ENCODE measurements around the gene EEF1AKMT3. TPM values are rescaled to one million over a fixed set of nuclear protein-coding genes. Genes with fewer than 3 reads are reported as not detected.
A peak's percentile ranks its signal among the peaks of the same experiment; 100 is the strongest.

EEF1AKMT3 gene
- total RNA-seq, 2 donors from 2014 or later = 3.7 to 5.8 TPM

GRCh38 chr12:57734591-57734990 lies 37.8 kb upstream of the EEF1AKMT3 start:
- H3K9ac ChIP-seq (ENCODE audit: extremely low read depth, low read length, poor library complexity, severe bottlenecking) = no peak overlapping the region
- no peak overlapping the region for H3K27ac Mint-ChIP-seq
- no peak overlapping the region for H3K4me3 ChIP-seq (ENCODE audit: low read length)
- 80 to 85% methylated on average over 4 of the region's 4 CpGs for WGBS, 2 experiments (ENCODE audit: insufficient coverage in 1 of 2, insufficient read length in 1 of 2)
- no peaks in the 10 kb centered on the region for H3K4me1 ChIP-seq (ENCODE audit: control insufficient read depth, insufficient read depth, low read length)
- no peaks in the 10 kb centered on the region for H3K9me3 Mint-ChIP-seq
- H3K27ac ChIP-seq (ENCODE audit: low read depth, low read length) = no peak overlapping the region
- no peak for DNase-seq
- H3K4me1 Mint-ChIP-seq = peaks cover 8% of the 10 kb centered on the region
- no peaks in the 10 kb centered on the region for H3K9me3 ChIP-seq (ENCODE audit: control insufficient read depth, low read length)
- peaks cover 94% of the 10 kb centered on the region for H3K27me3 Mint-ChIP-seq (ENCODE audit: insufficient read depth)
- H3K27me3 ChIP-seq (ENCODE audit: control insufficient read depth, insufficient read depth, low read length, poor library complexity, severe bottlenecking) = peaks cover 100% of the 10 kb centered on the region
- no peak overlapping the region for H3K4me3 Mint-ChIP-seq
- no peaks in the 10 kb centered on the region for H3K36me3 ChIP-seq (ENCODE audit: control insufficient read depth, insufficient read depth, low read length)
- H3K36me3 Mint-ChIP-seq (ENCODE audit: low read depth) = no peaks in the 10 kb centered on the region
- no peak for TF ChIP-seq CTCF (conservative IDR thresholded peaks at IDR 0.05)

DNA sequence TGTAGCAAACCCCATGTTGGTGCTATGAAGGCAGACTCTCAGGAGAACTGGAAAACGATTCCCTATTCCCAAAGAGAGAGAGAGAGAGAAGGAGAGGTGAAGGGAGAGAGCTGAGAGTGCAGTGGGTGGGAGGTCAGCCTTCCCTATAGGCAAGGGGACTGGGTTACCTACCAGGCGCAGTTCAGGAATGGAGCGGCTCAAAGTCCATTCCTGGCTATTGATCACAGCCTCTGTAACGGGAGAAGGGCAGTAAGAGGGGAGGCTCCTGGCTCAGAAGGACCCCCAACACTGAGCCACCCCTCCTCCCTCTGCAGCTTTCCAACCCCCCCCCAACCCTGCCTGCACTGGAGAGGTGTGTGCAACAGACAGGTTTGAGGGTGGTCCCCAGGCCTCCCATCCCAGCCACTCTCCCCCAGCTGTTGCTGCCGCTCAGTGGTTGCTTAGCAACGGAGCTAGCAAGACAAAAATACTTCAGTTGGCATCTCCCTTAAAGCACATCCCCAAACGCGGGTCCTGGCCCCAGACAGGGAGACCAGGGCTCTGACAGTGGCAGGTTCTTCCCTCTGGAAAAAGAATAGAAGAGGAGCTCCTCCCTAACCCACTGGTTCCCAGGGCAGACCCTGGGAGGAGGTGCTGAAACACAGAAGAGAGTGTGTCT lies 37.1 kb upstream of the EEF1AKMT3 start:
- H3K27me3 Mint-ChIP-seq (ENCODE audit: insufficient read depth) = peaks cover 94% of the 10 kb centered on the region
- H3K27ac Mint-ChIP-seq = no peak overlapping the region
- no peaks in the 10 kb centered on the region for H3K9me3 Mint-ChIP-seq
- peaks cover 8% of the 10 kb centered on the region for H3K4me1 Mint-ChIP-seq
- no peaks in the 10 kb centered on the region for H3K4me1 ChIP-seq (ENCODE audit: control insufficient read depth, insufficient read depth, low read length)
- H3K4me3 ChIP-seq (ENCODE audit: low read length) = no peak overlapping the region
- no peaks in the 10 kb centered on the region for H3K9me3 ChIP-seq (ENCODE audit: control insufficient read depth, low read length)
- no peak for DNase-seq
- H3K36me3 Mint-ChIP-seq (ENCODE audit: low read depth) = no peaks in the 10 kb centered on the region
- peaks cover 100% of the 10 kb centered on the region for H3K27me3 ChIP-seq (ENCODE audit: control insufficient read depth, insufficient read depth, low read length, poor library complexity, severe bottlenecking)
- H3K27ac ChIP-seq (ENCODE audit: low read depth, low read length) = no peak overlapping the region
- no peak overlapping the region for H3K9ac ChIP-seq (ENCODE audit: extremely low read depth, low read length, poor library complexity, severe bottlenecking)
- WGBS, 2 experiments (ENCODE audit: insufficient coverage in 1 of 2, insufficient read length in 1 of 2) = 0 to 21% methylated on average over 2 to 8 of the region's 8 CpGs
- TF ChIP-seq CTCF (conservative IDR thresholded peaks at IDR 0.05) = no peak
- no peak overlapping the region for H3K4me3 Mint-ChIP-seq
- H3K36me3 ChIP-seq (ENCODE audit: control insufficient read depth, insufficient read depth, low read length) = no peaks in the 10 kb centered on the region

GRCh38 chr12:57735952-57736740 lies 36.3 kb upstream of the EEF1AKMT3 start:
- Histone ChIP-seq H3K27ac (ENCODE audit: low read depth, low read length) (no peak overlapping the region), H3K27me3 (ENCODE audit: control insufficient read depth, insufficient read depth, low read length, poor library complexity, severe bottlenecking) (peaks cover 100% of the 10 kb centered on the region), H3K36me3 (ENCODE audit: control insufficient read depth, insufficient read depth, low read length) (no peaks in the 10 kb centered on the region), H3K4me3 (ENCODE audit: low read length) (peak overlapping the region; percentile 58), H3K9me3 (ENCODE audit: control insufficient read depth, low read length) (no peaks in the 10 kb centered on the region), H3K4me1 (ENCODE audit: control insufficient read depth, insufficient read depth, low read length) (no peaks in the 10 kb centered on the region), H3K9ac (ENCODE audit: extremely low read depth, low read length, poor library complexity, severe bottlenecking) (no peak overlapping the region)
- H3K27me3 Mint-ChIP-seq (ENCODE audit: insufficient read depth) = peaks cover 94% of the 10 kb centered on the region
- peak; percentile 67 for TF ChIP-seq CTCF (conservative IDR thresholded peaks at IDR 0.05)
- no peaks in the 10 kb centered on the region for H3K36me3 Mint-ChIP-seq (ENCODE audit: low read depth)
- H3K27ac Mint-ChIP-seq = no peak overlapping the region
- DNase-seq = peak; percentile 92
- WGBS, 2 experiments (ENCODE audit: insufficient coverage in 1 of 2, insufficient read length in 1 of 2) = 0 to 1% methylated on average over 5 to 46 of the region's 49 CpGs
- no peaks in the 10 kb centered on the region for H3K9me3 Mint-ChIP-seq
- peaks cover 8% of the 10 kb centered on the region for H3K4me1 Mint-ChIP-seq
- peak overlapping the region; percentile 41 for H3K4me3 Mint-ChIP-seq

All from endodermal cell (in vitro differentiated cells).